Brain pericyte (primary cell): ENCODE results near the gene COL23A1.

Source experiments
- DNase-seq: peaks from one replicate; pipeline ENCODE4 v3.0.0-alpha.2; 2012; ENCODE audit warnings: low read depth, low spot score

The COL23A1 gene

DNA sequence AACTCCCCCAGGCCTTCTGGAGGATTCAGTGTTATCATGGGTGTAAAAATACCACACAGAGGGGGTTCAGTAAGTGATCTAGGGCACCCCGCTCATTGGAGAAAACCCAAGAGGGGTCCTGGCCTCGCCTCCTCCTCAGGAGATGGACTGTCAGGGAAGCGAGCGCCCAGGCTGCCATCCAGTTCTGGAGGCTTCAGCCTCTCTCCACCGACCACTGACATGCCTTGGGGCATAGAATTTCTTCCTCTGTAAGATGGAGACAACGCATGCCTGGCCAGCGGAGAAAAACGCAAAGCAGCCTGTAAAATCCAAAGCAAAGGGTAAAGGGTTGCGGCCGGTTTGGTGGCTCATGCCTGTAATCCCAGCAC is 165.4 kb downstream of the COL23A1 start:
- DNase-seq = no peak

DNA sequence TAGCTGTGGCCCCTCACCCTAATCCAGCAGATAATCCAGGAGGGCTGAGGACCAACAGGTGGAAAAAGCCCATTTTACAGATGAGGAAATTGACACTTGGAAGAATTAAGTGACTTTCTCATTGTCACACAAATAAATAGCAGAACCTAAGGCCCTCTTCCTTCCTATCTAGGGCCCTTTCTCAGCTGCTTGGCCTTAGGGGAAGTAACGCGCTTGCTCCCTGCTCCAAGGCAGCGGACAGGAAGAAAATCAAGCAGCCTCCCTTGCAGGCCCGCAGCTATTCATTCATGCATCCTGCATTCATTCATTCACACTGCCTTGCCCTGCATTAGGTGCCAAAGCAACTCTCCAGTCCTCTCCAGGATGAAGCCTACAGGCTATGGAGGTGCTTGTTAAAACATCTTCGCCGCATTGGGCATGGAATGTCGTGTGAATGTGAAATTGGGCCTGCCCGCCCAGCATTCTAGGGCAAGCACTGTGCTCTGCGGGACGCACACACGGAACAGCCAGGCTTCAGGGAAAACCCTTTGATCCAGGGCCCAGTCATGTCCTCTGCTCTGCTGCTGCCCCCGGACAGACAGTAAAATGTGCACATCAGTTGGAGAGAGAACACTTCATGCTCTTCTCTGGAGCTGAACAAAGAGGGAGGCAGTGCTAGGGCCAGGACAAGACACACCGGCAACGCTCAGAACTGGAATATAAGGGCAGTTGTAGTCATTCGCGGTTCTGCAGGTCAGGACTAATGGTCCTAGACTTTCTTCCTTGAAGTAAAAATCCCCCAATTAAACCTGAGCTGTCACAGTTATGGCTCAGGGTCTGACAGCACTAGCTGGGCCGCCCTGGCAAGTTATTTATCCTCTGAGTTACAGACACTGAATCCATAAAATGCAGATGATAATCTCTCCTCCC is 166.0 kb downstream of the COL23A1 start:
- no peak for DNase-seq

DNA sequence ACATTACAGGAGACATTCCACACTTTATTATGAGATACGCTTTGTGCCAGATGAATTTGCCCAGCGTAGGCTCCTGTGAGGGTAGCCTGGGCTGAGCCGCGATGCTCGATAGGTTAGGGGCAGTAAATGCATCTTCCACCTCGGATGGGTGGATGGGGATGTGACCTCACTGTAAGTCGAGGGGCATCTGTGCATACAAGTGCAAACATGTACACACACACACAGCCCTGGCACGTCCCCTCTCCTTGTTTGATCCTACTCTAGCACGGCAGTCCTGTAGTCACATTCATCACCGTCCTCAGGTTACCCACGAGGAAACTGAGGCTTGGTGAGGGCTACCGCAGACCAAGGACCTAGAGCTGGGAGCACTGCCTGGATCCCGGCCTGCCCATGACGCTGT is 166.8 kb downstream of the COL23A1 start:
- no peak for DNase-seq

DNA sequence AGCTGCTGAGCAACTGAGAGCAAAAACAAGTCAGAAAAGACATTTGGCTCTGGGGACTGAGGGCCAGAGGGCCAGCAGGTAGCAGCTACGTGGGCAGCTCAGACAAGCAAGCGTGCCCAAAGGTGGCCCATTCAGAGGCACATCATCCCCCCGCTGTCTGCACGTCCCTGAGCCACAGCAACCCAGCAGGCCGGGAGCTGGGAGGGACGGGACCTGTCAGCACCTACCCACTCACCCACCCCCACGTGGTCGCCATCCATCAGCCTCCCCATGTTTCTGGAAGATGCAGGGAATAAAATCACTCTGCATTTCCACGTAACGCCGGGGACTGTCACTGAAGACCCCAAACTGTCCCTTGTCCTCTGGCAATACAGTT is 167.8 kb downstream of the COL23A1 start:
- DNase-seq = no peak

DNA sequence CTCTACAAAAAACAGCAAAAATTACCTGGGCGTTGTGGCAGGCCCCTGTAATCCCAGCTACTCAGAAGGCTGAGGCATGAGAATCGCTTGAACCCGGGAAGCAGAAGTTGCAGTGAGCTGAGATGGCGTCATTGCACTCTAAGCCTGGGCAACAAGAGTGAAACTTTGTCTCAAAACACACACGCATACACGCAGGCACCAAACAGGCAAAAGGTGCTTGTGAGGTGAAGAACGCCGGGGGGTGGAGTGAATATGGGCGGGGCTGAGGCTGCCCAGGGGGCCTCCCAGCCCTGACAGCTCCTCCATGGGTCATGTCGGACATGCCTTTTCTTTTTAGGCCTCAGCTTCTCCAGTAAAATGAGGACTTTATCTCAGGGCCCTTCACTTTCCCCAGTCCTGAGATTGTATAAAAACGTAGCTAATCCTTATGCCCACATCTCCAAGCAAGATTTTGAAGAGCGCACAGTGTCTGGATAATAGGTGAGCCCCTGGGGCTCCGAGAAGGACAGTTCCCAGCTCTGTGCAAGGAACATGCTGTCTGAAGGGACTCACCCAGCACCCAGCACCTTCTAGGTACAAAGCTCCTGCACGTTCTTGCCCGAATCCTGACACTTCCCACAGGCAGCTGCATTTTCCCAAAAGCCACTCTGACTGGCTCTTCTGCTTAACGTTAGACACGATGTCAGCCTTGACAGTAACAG is 168.3 kb downstream of the COL23A1 start:
- no peak for DNase-seq

DNA sequence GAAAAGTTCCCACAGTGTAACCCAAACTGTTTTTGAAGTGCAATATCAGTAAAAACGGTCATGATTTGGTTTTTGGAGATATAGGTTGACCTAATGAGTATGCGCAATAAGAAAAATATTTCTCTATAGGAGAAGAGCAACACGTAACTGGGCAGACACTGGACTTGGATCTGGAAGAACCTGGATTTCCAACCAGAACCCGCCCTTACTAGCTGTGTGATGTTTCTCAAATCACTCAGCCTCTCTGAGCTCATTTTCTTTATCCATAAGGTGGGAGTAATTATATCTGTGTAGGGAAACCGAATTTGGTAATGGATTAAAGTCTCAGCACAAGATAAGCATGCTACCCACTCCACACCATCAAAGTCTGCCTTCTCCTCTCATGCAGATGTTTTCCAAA is 169.1 kb downstream of the COL23A1 start:
- DNase-seq = no peak

DNA sequence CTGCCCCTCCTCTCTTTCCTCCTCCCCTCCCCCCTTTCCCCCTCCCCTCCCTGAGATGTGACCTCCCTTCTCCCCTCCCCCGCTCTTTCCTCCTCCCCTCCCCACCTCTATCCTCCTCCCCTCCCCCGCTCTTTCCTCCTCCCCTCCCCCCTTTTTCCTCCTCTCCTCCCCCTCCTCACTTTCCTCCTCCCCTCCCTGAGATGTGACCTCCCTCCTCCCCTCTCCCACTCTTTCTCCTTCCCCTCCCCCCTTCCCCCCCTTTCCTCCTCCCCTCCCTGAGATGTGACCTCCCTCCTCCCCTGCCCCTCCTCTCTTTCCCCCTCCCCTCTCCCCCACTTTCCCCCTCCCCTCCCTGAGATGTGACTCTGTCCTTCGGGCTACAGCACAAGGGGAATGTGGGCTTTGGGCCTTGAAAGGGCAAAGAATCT is 169.8 kb downstream of the COL23A1 start:
- DNase-seq = no peak

DNA sequence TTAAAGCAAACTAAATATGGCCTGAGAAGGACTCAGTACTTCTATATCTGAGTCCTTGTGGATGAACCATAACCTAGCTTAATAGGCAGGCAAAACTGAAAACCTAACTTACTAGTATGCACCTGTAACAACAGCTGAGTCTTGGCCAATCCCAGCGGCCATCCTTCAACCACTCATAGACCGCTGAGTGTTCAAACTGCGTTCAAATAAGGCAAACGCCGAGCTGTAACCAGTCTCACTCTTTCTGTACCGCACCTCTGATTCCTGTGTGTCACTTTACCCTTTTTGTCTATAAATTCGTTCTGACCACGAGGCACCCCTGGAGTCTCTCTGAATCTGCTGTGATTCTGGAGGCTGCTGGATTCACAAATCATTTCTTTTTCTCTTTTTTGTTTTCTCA is 170.5 kb downstream of the COL23A1 start:
- no peak for DNase-seq

DNA sequence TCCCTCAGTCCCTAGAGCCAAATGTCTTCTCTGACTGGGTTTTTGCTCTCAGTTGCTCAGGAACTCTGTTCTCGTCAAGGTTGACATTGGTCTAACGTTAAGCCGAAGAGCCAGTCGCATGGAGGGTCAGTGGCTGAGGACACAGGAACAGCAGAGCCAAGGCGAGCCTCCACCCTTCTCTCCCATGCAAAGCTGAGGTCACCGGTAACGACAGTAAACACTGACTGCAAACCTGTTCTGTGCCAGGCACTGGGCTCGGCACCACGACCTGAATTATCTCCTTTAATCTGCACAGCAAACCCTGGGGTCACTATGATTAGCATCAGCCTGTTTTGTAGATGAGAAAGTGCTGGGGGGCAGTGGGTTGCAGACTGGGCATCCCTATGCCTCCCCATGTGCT is 171.0 kb downstream of the COL23A1 start:
- DNase-seq = no peak

DNA sequence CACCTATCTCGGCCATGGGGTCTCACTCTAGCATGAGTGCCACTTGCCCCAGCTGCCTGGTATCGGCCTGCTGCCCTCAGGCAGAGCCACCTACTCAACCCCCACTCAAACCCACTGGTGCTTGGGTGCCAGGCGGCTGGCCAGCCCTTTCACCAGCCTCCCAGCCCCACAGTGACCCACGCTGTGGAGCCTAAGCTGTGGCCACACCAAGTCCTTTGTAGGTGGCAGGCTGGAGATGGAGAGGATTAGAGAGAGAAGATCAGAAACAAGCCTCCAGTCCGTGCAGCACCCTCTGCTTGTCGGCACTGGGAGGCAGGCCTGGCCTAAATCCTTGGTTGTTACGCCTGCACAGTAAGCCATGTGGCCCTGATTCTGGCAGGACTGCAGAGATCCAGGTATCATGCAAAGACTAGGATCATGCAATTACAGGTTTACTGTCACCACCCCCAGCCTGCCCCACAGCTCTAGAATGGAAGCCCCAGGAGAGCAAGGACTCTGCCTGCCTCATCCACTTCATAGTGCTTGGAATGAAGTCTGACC is 171.7 kb downstream of the COL23A1 start:
- DNase-seq = no peak

DNA sequence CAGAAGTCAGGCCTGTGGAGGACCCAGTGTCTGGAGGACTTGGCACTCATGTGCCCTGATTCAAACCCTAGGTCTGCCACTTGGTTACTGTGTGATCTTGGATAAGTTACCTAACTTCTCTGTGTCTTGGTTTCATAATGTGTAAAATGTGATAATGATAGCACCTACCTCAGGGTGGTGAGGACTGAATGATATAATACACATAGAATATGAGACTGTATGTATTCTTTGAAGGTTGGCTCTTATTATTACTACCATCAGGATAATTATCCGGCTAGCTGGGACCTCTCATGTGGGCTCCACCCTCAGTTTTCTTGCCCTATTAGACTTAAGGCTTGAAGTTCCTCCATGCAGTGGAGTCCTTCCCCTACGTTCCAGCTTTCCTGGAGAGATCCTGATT is 172.2 kb downstream of the COL23A1 start:
- DNase-seq = no peak

DNA sequence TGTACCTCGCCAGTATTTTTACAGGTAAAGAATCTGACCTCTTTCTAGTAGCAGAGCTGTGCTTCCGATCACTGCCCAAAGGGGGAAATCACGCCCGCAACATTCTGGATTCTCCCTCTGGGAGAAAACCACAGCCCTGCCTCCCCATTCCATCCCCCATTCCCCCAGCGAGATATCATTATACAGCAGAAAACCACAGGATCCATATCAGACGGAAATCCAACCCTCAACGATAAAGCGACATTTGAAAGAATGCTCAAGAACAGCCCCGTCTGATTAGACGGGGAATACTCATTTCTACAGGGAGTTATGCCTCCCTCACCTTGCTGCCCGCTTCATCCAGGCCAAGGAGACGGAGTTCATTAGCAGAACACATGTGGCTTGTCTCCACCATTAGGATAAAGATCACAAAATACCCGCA is 172.8 kb downstream of the COL23A1 start:
- DNase-seq = no peak

DNA sequence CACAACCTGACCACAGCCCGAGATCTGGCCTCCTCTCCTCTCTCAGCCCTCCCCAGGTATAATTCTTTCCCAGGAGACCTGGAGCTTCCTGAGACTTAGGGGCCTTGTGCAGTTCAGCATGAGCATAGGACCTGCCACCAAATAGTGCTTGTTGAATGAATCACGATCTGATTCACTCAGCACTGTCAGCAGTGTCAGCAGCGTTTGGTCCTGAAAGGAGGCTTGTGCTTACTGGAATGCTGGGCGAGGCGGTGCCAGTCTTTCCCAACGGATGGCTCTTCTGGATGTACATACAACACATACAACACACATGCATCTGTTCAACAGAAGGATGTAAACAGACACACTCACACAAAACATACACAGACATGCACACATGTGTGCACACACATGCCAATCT is 173.3 kb downstream of the COL23A1 start:
- DNase-seq = no peak

DNA sequence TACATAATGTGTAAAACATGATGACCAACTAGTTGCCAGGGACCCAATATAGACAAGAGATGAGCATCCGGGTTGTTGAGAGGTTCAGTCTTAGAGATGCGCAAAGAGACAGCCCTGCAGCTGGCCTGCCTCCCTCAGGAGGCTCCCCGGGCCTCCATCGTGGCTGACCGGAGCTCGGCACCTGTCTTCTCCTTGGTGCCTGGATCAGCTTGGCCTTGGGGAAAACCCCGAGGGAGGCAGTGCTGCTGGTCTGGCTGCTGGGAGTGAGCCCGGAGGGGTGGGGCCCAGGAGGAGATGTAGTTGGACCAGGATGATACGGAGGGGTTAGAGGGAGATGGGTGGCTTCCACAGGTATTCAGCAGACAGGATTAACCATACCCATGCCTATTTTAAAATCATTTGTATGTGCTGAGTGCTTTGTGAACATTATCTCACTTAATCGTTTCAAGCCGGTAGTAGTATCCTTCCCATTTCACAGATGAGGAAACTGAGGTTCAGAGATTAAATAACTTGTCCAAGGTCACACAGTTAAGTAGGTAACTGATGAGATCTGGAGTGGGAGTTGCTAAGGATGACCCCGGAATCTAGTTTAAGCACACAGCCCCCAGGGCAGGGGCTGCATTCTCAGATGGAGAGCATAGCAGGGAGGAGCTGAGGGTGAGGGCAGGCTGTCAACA is 173.8 kb downstream of the COL23A1 start:
- no peak for DNase-seq

DNA sequence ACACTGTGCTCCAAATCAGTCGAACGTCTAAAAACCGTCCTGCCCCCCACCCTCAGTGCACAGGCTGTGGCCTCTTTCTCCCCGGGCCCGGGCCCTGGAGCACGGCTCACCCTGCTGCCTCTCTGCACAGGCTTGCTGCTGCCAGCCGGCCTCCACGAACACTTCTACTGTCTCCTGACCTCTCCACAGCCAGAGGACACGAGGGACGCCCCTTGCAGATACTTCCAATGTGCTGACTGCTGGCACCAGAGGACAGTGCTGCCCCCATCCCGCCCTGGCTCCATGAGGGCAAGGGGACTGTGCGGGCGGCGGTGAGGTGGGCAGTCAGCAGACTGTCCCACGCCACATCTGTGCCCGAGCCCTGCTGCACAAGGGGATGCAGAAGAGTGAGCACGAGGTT is 174.8 kb downstream of the COL23A1 start:
- DNase-seq = no peak

DNA sequence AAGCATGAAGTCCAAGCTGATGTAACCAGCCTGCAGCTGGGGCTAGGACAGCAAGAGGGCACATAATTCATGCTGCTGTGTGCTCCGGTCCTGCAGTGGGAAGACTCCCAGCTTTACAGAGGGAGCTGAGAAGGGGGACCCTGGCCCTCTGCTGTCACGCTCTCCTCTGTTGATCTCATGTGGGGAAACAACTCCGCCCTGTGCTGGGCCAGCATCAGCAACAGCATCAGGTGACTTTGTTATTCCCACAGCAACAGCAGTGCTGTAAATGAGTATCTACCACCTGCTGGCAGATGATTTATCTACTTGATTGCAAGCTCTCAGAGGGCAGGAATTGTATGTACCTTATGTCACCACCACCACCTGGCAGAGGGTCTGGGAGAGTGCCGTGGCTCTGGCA is 176.2 kb downstream of the COL23A1 start:
- no peak for DNase-seq

DNA sequence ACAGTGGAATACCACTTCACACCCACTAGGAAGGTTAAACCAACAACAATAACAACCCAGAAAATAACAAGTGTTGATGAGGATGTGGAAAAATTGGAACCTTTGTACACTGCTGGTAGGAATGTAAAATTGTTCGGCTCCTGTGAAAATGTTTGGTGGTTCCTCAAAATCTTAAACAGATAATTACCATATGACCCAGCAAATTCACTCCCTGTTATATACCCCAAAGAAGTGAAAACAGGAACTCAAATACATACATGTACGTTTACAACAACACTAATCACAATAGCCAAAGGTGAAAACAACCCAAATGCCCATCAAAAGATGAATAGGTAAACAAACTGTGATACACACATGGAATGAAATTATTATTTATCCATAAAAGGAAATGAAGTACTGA is 179.1 kb downstream of the COL23A1 start:
- no peak for DNase-seq

DNA sequence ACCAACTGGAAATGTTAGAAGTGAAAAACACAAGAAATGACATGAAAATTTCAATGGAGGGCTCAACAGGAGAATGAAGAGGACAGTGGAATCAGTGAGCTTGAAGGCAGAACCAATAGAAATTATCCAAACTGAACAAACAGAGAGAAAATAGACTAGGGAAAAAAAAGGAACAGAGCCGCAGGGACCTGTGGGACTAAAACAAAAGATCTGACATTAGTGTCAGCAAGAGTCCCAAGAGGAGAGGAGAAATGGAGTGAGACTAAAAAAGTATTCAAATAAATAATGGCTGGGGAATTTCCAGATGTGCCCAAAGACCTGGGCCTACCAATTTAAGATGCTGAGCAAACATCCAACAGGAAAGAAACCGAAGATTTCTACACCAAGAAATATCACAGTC is 182.5 kb downstream of the COL23A1 start:
- DNase-seq = no peak

DNA sequence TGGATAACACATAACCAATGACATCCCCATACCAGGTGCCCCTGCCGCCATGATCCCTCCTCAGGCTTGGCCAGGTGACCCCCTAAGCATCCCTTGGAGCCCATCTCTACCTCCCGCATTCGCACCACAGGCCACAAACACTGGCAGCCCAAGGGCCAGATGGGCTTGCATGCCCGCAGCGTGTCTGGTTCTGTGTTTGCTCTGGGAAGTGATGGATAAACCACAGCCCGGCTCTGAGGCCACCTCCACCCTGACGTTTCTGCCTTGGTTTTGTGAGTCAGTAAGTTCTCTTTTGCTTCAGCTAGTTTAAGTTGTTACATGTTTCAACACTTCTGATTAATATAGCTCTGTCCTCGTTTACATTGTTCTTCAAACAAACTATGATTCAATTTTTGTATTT is 185.2 kb downstream of the COL23A1 start:
- no peak for DNase-seq

DNA sequence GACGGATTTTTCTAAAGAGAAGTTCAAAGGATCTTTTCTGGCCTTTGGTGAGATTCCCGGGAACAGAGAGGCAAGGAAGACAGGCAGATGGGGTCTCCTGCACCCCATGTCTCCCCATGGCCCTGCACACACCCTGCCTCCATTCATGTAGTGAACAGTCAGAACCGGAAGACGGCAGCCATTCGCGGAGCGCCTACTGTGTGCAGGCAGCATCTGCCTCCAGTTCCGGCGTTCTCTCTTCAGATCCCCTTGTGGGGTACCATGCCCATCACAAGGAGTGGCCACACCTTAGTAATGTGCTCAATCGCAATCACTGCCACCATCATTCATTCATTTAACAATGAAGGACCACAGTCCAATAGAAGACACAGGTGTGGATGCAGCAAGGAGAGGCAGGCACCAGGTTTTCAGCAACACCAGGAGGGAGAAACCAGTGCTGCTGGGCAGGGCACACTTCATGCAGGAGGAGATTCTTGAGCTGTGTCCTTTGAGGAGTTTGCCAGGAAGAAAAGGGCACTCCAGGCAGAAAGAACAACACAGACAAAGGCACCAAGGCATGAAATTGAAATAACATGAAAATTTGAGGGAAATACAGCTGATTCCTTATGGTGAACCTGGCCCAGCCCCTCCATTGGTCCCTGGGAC is 186.1 kb downstream of the COL23A1 start:
- DNase-seq = no peak

DNA sequence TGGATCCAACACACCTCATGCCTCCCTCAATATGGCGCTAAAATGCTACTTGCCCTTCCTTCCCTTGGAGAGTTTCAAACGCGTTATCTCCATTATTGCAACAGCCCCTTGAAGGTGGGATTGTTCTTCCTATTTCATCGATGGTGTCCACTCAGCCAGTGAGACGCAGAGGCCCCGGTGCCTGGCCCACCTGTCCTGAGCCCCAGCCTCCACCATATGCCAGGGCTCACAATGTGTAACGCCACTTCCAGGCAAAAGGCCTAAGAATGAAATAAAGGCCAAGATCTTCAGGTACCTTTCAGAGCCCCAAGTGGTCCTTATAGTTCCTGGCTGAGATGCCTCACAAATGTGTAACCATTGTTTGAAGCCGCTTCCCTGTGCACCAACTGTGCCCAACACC is 186.8 kb downstream of the COL23A1 start:
- no peak for DNase-seq

DNA sequence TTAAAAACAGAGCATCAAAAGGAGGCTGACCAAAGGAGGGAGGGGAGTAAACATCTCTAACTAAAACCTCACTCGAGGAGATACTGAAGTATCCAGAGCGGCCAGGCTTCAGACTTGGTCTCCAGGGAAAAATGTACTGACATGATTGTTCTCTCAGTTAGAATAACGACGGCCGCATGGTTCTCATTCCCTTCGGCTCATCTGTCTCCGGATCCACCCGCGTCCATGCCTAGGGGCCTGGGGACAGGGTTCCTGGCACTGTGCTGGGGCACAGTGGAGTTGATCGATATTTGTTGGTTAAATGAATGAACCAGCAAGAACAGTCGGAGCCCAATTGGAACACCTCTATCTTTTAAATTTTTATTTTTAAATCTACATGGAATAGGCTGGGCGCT is 190.5 kb downstream of the COL23A1 start:
- DNase-seq = no peak
